Measurements from ENCODE around the gene UBTD1.

DNA sequence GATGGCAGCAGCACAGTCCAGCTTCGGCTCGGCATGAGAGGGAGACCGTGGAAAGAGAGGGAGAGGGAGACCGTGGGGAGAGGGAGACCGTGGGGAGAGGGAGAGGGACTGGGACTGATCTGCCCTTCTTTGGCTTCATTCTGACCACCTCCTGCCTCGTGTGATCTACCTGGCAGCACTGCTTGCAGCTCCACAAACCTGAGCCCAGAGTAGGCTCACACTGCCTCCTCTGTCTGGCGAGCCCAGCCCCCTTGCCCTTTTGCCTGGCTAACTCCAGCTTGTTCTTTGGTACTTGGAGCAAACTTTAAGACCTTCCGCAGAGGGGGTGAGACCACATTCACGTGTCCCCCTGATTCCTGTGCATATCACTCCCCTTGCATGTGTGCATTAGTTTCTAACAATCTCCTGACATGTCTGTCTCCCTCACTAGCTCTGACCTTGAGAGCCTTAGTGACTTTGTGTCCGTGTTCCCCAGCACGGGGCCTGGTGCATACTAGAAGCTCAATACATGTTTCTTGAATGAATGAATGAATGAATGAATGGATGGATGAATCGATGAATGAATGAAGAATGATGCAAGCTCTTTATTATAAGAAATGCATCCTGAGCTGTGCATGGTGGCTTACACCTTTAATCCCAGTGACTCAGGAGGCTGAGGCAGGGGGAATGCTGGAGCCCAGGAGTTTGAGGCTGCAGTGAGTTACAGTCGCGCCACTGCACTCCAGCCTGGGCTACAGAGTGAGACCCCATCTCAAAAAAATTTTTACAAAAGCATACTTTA, 31.2 kb downstream of the UBTD1 start:
- TF ChIP-seq, protein P1, sequence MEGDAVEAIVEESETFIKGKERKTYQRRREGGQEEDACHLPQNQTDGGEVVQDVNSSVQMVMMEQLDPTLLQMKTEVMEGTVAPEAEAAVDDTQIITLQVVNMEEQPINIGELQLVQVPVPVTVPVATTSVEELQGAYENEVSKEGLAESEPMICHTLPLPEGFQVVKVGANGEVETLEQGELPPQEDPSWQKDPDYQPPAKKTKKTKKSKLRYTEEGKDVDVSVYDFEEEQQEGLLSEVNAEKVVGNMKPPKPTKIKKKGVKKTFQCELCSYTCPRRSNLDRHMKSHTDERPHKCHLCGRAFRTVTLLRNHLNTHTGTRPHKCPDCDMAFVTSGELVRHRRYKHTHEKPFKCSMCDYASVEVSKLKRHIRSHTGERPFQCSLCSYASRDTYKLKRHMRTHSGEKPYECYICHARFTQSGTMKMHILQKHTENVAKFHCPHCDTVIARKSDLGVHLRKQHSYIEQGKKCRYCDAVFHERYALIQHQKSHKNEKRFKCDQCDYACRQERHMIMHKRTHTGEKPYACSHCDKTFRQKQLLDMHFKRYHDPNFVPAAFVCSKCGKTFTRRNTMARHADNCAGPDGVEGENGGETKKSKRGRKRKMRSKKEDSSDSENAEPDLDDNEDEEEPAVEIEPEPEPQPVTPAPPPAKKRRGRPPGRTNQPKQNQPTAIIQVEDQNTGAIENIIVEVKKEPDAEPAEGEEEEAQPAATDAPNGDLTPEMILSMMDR (conservative IDR thresholded peaks at IDR 0.05 in 1 of 2, IDR thresholded peaks at IDR 0.05 in 1 of 2; ENCODE audit: extremely low read depth in 1 of 2, insufficient read depth in 1 of 2, low read depth in 1 of 2, low read length in 2 of 2): no peak
- no peak for TF ChIP-seq EZH2 (IDR thresholded peaks at IDR 0.05; ENCODE audit: borderline replicate concordance, low read length)

All from mammary epithelial cell (primary cell).